HG03135 (cell line): ENCODE results near the gene FKBP5.
"Not testable (repeated sequence)": the region's sequence is repeated elsewhere in the genome, so short reads cannot be mapped to it uniquely, and the experiment has no call there.

Experiments
- ATAC-seq: cut with Tn5 transposase; IDR thresholded peaks from one replicate; pipeline ENCODE4 v1.9.1; 2021; ENCODE audit warnings: mild to moderate bottlenecking, moderate library complexity; ENCODE audit not compliant: unreplicated experiment

Gene FKBP5

DNA sequence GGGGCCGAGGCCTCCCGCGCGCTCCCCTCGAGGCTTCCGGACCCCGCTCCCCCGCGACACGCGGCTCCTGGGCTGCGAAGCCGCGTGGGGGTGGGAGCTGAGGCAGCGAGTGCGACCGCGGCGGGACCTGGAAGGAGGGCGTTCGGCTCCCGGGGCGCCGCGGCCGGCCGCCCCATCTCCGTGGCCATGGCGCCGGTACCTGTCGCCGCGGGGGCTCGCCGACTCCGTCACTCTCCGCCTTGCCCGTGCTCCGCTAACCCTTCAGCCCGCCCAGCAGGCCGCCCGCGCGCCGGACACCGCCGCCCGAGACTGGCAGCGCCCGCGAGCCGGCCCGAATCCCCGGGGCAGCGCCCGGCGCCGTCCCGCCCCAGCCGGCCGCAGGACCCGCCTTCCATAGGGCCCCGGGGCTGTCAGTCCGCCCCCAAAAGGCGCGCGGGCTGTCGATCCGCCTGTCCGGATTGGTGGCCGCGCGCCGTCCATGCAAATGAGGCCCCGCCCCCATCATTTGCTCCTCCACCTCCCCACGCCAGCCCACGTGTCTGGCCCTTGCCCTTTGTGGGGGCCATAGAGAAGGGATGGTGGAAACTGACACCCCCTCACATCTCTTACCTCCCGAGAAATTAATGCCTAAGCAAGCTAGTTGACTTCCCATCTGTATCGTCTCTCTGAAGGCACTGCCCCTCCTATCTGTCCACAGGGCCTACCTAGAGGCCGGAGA, at the start of gene FKBP5:
Gene FKBP5 (minus strand): TSS at position 311 of the 718 bp plus-strand sequence. CDS start 46,091 bp downstream, outside the sequence.
- ATAC-seq: peak; percentile 79

- ATAC-seq: no peak
These were observed 48.9 kb upstream of the FKBP5 start for GRCh38 chr6:35737413-35738211.

DNA sequence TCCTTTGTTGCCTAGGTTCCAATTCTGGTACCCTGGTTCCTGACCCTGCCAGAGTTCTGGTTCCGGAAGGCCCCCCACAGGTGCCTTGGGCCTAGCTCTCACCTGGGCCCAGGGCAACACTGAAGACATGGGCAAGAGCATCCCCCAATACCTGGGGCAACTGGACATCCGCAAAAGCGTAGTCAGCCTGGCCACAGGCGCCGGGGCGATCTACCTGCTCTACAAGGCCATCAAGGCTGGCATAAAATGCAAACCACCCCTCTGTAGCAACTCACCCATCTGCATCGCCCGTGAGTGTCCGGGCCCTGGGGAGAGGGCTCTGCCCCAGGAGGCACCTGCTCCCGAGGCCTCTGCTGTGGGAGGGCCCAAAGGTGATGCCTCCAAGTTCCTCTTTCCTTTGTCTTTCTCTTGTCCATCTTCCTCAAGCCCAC, 48.3 kb upstream of the FKBP5 start, which contains the start of gene ARMC12:
Gene ARMC12 (plus strand): TSS at position 51 of the 431 bp plus-strand sequence. CDS start 77 bp downstream, at position 128.
- no peak for ATAC-seq

DNA sequence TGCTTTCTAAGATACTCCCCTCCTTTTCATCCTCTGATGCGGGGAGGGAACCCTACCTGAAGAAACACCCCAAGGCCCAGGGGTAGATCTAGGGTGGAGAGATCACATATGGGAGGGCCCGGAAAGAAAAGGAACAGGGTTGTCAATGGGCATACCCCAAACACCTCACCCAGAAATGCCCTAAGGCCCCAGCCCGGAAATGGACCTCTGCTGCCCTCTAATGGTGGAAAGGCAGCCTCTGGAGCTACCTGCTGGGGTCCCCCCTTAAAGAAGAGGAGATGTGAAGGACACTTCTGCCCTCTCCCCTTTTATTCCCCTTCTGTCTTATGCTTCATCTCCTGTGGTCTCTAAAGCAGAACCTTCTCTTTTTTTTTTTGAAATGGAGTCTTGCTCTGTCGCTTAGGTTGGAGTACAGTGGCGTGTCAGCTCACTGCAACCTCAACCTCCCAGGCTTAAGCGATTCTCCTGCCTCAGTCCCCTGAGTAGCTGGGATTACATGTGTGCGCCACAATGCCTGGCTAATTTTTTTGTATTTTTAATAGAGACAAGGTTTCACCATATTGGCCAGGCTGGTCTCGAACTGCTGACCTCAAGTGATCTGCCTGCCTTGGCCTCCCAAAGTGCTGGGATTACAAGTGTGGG, 47.7 kb upstream of the FKBP5 start:
- no peak for ATAC-seq

DNA sequence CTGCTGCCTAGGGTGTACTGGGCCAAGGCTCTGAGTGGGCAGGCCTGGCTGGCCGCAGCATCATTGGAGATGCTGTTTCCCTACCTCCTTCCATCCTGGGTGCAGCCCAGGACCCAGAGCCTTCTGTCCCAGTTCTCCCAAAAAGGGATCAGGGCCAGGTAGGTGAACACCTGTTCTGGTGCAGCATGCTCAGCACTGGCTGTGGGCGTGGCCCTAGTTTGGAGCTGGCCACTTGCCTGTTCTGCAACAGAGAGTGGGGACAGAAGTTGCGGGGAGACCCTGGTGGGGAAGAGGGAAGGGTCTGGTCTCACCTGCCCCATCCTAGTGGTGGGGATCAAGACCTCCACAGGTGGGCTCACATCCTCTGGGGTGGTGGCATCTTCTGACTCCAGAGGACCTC, 46.7 kb upstream of the FKBP5 start:
- ATAC-seq: no peak

DNA sequence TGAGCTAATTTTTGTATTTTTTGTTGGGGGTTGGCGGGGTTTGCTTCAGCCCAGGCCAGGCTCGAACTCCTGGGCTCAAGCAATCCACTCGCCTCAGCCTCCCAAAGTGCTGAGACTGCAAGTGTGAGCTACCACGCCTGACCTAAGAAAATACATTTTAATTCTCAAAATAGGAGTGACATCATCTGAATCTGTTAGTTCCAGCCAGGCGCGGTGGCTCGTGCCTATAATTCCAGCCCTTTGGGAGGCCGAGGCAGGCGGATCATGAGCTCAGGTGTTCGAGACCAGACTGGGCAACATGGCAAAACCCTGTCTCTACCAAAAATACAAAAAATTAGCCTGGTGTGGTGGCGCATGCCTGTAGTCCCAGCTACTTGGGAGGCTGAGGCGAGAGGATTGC, 45.6 kb upstream of the FKBP5 start:
- not testable (repeated sequence) for ATAC-seq

DNA sequence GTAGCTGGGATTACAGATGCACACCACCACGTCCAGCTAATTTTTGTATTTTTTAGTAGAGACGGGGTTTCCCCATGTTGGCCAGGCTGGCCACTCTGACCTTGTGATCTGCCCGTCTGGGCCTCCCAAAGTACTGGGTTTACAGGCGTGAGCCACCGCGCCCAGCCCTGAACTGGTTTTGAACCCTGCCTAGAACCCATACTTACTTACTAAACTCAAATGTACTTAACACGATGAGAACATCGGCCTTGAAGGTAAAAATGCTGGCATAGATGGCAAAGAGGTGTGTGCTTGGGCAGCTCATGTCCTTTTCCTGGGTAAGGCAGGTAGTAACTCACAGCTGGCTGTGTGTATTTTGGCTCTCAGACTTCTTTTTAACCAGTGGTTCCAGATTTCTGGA, 44.9 kb upstream of the FKBP5 start:
- ATAC-seq: no peak

DNA sequence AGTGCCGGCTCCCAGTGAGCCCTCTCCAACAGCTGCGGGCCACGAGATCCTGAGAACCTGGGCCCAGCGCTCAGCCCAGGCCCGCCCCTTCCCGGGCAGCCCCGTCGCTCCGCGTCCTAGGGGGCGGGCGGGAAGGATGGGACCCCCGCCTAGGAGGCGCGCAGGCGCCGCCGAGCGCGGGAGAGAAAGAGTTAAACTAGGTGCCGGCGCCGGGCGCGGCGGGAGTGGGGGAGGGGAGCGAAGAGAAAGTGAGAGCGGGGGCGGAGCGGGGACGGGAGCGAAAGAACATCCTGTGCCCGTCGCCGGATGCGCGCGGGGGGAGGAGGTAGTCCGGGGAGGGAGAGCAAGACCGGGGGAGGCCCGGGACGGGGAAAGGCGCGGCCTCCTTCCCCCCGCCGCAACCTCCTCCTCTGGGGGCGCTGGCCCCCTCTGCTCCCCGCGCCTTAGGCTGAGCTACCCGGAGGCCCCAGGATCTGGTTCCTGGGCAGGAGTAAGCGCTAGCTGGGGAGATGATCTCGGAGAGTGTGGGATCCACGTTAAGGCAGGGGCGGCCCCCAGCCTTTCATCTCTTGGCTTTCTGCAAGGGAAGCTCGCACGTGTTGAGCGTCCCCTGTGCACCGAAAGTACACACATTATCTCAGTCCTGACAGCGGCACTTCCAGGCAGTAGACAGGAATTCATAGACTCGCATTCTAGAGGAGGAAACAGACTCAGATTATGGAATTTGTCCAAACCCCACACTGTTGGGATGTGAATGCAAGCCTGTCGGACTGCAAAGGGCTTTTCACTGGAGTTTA, 43.2 kb upstream of the FKBP5 start:
- ATAC-seq: peak; percentile 48

GRCh38 chr6:35731414-35731735, 42.7 kb upstream of the FKBP5 start:
- ATAC-seq: peak; percentile 58

- no peak for ATAC-seq
These were observed 42.2 kb upstream of the FKBP5 start for GRCh38 chr6:35730745-35731413.

GRCh38 chr6:35729722-35730121, 41.0 kb upstream of the FKBP5 start:
- no peak for ATAC-seq

DNA sequence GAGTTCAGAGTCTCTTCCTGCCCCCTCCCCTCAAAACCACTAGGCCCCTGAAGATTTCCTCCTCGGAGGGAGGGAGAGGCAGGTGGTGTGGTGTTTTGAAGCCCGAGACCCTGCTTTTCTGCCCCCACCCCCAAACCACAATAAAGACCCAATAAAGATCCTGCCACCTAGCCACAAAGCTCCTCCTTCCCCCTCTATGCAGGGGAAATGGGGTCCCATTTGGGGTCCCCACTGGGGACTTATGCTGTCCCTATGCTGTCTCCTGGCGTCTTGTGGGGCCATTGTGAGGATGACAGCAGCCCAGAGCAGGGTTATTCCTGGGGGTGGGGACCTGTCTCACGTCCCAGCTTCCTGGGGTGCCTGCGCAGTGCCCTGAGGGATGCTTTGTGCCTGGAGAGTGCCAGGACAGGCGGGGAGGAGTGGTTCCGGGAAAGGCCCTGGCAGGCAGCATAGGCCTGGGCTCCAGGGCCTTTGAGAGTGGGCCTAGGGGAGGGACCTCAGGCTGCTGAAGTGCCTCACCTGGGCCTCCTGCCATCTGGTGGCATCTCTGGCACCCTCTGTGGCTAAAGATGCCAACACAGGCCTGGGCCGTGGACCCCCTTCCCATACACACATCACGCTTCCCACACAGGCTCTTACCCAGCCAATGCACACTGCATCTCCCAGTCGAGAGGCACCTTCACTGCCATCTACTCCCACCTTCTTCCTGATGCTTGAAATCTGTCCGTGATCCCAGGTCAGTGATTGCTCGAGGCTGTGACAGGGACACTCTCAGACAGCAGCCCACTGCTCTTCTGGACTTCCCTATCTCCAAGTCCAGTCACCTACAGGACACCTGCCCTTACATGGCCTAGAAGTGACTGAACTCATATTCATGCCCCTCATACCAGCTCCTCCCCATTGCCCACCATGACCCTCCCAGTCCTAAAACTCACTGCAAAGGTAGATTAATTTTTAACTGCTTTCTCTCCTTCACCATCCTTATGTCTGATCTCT, 40.3 kb upstream of the FKBP5 start:
- ATAC-seq: no peak

- ATAC-seq: peak; percentile 44
These were observed 39.4 kb upstream of the FKBP5 start for GRCh38 chr6:35727935-35728682.

DNA sequence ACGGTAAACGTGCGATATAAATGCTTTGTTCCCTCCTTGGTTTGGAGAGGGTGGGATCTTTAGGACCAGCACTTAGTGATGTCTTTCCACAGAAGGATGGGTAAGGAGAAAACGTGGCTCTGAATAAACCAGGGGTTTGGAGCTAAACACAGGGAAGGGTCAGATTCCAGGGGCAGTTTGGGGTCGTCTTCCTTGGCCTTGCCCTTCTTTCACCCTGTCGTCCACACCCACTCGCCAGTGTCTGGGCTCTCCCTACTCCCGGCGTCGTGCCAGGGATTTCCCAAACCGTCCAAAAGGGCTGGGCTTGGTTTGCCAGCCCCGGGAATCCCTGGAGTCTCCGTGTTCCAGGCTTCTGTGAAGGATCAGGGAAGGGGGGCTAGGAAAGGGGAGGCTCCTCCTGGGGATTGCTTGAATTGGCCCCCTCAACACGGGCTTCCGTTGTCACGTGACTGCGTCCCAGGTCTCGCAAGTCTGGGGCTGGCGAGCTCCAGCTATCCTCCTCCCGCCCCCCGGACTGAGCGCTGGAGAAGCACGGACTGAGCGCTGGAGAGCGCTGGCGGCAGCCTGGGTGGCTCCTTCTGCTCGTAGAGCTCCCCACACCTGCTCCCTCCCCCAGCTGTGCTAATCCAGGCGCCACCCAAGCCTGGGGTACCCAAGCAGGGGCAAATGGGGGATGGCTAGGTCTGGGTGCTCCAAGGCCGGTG, 38.7 kb upstream of the FKBP5 start:
- ATAC-seq: peak; percentile 7

DNA sequence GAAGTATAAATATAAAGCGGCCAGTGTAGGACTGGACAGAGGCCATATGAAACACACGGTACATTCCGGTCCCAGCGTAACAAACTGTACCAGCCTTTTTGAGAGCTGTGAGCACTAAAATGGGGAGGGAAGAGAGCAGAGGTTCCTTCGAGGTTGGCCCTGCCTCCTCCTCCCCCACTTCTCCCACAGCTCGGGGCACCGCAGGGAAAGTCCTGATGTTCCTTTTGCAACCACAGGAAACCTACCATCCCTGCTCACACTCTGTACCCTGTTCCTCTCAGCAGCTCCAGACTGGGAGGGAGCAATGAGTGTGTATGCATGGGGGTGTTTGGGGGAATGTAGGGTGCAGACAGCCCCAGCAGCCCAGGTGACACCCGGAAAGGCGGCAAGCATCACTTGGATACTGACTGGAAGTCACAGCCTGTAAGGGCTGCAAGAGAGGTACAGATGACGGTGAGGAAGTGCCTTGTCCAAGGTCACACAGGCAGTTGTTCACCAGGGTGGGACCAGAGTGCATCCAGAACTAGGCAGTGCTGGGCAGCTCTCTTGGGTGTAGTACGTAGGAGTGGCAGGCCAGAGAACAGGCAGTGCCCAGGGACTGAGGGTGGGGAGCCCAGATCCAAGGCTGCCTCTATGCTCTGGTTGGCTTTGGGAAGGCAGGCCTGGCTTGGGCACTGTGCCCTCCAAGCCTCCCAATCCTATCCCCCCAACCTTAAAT, 37.2 kb upstream of the FKBP5 start:
- no peak for ATAC-seq

DNA sequence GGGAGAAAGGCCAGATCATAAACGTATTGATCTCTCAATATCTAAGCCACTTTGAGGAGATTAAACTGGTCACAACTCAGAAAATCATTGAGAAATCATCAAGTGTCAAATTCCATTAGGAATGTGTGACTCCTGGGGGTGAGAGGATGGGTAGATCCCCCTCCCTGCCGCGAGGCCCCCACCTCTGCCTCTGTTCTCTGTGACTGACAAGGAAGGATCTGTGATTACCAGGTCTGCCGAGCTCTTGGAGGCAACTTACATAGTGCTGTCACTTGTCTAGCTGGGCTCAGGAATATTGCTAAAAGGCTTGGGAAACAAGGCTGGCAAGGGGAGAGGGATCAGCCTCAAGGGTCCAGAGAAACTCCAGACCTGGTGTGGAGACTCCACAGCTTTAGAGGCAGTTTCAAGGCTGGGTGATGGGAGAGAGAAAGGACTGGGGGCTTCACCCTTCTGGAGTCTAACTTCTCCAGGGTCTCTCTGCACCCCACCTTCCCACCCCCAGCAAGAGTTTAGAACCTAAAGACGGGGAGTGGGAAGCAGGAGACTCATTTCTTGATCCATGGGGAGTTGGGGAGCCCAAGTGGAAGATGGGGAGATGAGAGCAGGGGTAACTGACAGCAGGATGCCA, 36.5 kb upstream of the FKBP5 start:
- ATAC-seq: no peak

DNA sequence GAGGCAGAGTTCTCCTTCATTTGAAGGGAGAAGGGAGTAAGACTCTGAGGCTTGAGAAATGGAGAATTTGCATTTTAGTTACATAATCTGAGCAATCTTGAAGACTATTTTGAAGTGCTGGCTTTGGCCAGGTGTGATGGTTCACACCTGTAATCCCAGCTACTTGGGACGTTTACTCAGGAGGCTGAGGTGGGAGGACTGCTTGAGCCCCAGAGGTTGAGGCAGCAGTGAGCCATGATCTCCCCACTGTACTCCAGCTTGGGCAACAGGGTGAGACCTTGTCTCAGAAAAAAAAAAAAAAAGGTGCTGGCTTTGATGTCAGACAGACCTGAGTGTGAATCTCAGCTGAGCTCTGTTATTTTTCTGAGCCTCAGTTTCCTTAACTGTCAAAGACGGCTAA, 35.8 kb upstream of the FKBP5 start:
- ATAC-seq: no peak
